Left colon (tissue), 2 donors: ENCODE data around the gene STAMBPL1. TPM values are rescaled to one million over a fixed set of nuclear protein-coding genes. Genes with fewer than 3 reads are reported as not detected.
"Not testable (repeated sequence)": the region's sequence is repeated elsewhere in the genome, so short reads cannot be mapped to it uniquely, and the experiment has no call there.

Experiments
- ATAC-seq: fragments of 200-7000 bp; cut with Tn5 transposase; one replicate; pipeline ENCODE4 v1.9.1; 2020; ENCODE audit warnings: mild to moderate bottlenecking, moderate library complexity
- DNase-seq, 2 donors: peaks; one replicate each; pipeline ENCODE4 v3.0.0-alpha.2; 2020
- intact Hi-C, 2 donors: fragments of 100-400 bp; cut with DNase I in 1 of 2; cut with micrococcal nuclease in 1 of 2; formaldehyde crosslinking; loops; one replicate each; pipeline versions ENCODE4 v1.11.2 to v1.14.0; 2022; cut with DNase I, micrococcal nuclease
- long read RNA-seq: library from polyadenylated mRNA; unstranded; transcript quantifications from one replicate; pipeline ENCODE4 v2.0.0, GENCODE V29; 2021
- total RNA-seq, 2 donors: library from RNA; stranded (reverse); fragmentation: NEBNext Ultra II Directional; extraction: Animal tissue kit (Norgen Biotek cat#: 25700); gene quantifications; one replicate each; pipeline ENCODE4 v1.2.1, GENCODE V29; 2021
- donor health status: DM: no; HTN: no; CAD: no.
- donor health status: DM: yes; HTN: yes; CAD: no.

The STAMBPL1 gene
- total RNA-seq = 10 to 100 TPM; 14.8 to 22.4 TPM
- long read RNA-seq, transcript STAMBPL1-203 (11 exons, 2,532 nt) = major isoform, 12 of 17 reads
- long read RNA-seq, partial matches to known transcripts = 1 of 17 reads
- long read RNA-seq, other reads (novel, unspliced or antisense) = 4 of 17 reads

DNA sequence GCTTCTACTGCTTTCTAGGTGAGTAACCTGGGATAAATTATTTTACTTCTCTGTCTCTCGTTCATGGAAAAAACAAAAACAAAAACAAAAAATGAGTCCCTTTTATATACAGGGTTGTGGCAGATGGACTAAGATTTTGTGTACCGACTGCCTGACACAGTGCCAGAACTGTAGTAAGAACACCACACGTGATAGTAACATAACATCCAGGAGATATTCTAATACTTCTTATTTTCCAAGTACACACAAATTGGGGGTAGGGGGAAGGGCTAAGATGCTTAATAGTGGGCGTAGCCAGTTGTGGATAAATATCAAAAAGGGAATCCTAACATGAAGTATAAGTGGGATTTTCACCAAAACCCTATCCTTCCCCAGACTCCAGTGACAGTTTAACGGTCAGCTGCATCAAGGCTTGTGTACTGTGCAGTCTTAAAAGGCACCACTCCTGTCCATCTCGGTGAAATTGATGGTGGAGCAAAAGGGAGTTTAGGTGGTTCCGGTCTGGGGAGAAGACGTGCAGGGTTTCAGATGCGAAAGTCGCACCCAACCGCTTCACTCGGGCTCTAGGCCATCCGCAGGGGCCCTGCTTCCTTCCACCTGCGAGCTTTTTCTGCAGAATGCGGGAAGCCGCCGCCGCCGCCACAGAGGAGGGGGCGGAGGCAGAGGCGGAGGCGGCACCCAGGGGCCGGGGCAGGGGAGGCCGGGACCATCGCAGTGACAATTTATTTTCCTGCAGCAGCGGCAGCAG, at the start of gene STAMBPL1:
Gene STAMBPL1 (plus strand): TSS at position 712 of the 748 bp plus-strand sequence. CDS start 21,464 bp downstream, outside the sequence.
- peak; percentile 55 to 80 for DNase-seq
- ATAC-seq = peak; percentile 65
- intact Hi-C loops = no loop called here

DNA sequence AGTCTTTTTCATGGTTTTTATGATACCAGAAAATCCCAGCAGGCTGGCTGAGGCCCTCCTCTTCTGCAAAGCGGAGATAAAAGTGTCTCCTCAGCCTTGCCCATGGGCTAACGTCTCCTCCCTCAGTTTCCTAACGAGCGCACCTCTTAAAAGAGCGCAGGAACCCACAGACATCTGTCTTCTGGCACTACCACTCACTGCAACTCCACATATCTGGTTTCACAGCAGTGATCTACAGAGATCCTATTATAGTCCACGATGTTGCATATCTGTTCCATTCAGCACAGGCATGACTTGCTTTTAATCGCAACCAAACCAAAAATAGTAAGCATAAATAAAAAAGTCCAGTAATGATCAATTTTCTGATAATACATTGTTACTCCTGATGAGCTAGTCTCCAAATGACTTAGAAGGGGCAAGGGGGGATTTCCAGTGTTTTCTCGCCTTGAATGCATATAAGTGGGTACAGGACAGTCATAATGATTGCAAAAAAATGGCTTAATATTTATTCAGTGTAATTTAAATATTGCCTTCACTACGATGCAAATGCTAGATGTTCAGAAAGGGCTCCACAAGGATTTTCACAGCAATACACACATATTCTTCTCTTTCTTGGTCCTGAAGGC, 49.3 kb upstream of the STAMBPL1 start:
- intact Hi-C loops = loop anchor here (10.0 kb wide), 2 partner anchors 104 to 194 kb away; no protein-coding TSS in a partner anchor
- ATAC-seq (no peak), DNase-seq (no peak)

DNA sequence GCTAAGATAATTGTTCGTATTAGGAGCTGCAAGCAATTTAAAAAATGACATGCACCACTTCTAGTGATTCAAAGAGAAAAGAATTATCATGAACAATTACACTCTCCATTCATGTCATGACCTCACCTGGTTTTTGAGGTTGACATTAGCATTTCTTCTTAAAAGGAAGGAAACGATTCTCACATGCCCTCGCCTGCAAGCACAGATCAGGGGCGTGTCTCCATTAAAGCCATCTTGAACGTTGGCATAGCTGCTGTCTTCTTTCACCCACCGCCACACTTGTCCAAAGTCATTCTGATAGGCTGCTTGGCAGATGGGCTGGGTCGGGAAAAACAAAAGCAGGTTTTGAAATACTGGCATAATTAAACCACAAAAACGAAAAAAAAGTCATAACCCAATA, 48.3 kb upstream of the STAMBPL1 start:
- DNase-seq (no peak), ATAC-seq (no peak)
- intact Hi-C loops = loop anchor here (10.0 kb wide), 2 partner anchors 103 to 193 kb away; no protein-coding TSS in a partner anchor

DNA sequence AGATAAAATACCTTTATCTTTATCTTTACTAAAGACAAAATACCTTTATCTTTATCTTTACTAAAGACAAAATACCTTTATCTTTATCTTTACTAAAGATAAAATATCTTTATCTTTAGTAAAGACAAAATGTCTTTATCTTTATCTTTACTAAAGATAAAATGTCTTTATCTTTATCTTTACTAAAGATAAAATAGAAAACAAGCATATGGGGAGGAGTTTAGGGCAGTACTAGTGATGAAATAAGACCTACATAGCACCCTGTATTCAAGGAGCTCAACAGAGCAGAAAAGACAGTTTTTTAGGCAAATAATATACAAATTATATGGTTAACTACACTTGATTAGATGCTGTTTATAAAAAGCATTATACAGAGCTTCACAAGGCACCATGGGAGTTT, 47.7 kb upstream of the STAMBPL1 start:
- intact Hi-C loops = loop anchor here (10.0 kb wide), 2 partner anchors 102 to 192 kb away; no protein-coding TSS in a partner anchor
- ATAC-seq = no peak

DNA sequence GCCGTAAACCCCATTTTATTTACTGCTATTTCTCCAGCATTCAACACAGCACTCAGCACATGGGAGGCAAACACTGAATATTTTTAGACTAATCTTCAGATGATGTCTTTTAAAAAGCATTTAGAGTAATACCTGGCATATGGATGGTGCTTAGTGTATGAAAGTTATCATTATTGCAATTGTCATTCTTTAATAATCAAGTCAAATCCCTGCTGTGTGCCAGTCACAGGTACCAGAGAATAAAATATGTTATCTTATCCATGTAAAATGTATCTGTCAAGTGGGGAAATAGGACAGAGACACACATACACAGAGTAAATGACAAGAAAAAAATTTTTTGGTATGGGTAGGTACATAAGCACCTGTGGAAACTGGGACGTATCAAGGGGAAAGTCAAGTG, 46.9 kb upstream of the STAMBPL1 start:
- intact Hi-C loops = loop anchor here (10.0 kb wide), 2 partner anchors 102 to 192 kb away; no protein-coding TSS in a partner anchor
- ATAC-seq (no peak), DNase-seq (no peak)

More for the DNA sequence above, 47.7 kb upstream of the STAMBPL1 start:
- no peak for DNase-seq

DNA sequence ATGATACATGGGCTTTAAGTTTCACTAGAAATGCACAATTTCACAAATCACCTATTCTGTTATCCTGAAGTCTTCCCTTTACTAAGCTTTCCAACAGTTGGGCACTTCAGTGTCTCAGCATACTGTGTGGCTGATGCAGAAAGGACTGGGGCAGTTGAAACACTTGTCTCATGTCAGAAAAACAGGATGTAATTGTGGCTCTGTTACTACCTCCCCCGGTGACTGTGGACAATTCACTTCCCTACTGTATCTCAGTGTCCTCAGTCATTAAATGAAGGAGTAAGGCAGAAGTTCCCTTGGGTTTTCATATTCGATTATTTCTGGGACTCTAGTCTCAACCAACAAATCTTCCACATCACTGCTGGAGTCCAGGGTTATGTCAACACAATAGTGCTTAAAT, 46.3 kb upstream of the STAMBPL1 start:
- DNase-seq = no peak
- ATAC-seq = no peak
- intact Hi-C loops = loop anchor here (2.0 to 10.0 kb wide), 3 partner anchors 99 to 191 kb away; no protein-coding TSS in a partner anchor

DNA sequence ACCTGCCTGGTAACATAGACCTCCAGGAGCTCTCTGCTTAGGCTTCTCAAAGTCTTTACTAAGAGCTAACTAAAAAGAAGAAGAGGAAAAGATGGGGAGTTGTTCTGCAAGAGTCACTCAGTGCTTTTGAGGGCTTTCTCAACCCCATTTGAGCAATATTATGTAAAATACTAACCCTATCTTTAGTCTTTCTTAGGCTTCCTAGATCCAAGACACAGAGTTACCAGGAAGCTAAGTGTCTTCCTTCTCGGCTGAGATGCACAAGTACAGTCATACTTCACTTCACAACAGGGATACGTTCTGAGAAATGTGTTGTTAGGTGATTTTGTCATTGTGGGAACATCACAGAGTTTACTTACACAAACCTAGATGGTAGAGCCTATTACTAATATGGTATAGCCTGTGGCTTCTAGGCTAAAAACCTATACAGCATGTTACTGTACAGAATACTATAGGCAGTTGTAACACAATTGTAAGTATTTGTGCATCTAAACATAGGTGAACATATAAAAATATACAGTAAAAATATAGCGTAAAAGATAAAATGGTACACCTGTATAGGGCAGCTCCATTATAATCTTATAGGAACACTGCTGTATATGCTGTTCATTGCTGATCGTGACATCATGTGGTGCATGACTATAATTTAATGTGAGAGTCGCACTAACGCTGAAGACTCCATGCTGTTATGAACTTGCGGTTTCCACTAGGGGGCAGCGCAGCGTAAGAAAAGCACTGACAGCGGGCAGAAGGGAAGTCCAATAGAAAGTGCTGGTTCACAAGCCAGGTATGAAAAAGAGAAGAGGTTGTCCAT, 44.7 kb upstream of the STAMBPL1 start:
- intact Hi-C loops = loop anchor here (2.0 to 10.0 kb wide), 3 partner anchors 97 to 189 kb away; no protein-coding TSS in a partner anchor
- ATAC-seq (peak; percentile 96), DNase-seq (peak; percentile 81 to 91)

DNA sequence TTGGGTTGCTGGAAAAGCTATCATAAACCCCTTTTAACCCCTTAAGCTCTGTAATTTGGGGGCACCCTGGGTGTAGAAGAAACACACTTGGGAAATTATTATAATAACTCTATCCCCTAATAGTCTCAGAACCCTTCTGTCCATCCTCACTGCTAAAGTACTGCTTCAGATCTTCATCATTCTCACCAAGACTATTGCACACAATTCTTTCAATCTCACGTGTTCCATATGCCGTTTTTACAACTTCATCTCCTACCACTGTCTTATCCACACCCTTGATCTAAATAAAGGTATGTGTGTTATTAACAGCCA, 44.2 kb upstream of the STAMBPL1 start:
- intact Hi-C loops = loop anchor here (2.0 to 10.0 kb wide), 3 partner anchors 97 to 189 kb away; no protein-coding TSS in a partner anchor
- peak; percentile 37 for ATAC-seq
- DNase-seq = no peak

DNA sequence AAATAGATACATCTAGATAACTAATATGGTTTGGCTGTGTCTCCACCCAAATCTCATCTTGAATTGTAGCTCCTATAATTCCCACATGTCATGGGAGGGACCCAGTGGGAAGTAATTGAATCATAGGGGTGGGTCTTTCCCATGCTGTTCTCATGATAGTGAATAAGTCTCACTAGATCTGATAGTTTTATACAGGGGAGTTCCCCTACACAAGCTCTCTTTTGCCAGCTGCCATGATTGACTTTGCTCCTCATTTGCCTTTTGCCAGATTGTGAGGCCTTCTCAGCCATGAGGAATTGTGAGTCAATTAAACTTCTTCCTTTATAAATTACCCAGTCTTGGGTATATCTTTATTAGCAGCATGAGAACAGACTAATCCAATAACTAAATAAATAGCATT, 42.4 kb upstream of the STAMBPL1 start:
- not testable (repeated sequence) for DNase-seq
- ATAC-seq = peak; percentile 19
- intact Hi-C loops = loop anchor here (10.0 kb wide), 2 partner anchors 97 to 187 kb away; no protein-coding TSS in a partner anchor

DNA sequence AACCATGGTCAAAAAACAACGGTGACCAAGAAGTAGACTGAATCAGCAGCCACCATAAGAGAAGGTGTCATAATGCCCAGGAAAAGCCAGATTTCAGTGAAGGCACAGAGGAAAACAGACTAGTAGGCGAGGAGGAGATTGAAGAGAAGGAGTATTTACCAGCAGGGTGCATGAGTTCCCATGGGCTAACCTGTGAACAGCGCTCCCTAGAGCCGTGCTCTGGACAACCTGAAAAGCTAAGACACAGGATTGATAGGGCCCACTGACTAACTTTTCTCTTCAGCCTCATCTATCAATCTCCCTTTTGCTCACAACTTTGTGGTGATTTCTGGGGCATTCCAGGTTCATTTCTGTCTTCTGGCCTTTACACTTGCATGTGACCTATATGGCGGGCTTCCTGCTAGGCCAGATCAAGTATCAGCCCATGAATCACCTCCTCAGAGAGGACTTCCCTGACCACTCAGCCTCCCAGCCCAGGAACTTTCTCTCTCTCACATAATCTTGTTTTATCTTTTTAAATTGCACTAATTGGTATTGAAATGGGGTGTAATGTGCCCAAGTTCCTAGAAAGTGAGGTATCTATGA, 41.2 kb upstream of the STAMBPL1 start:
- intact Hi-C loops = loop anchor here (10.0 kb wide), 2 partner anchors 96 to 186 kb away; no protein-coding TSS in a partner anchor
- ATAC-seq = no peak
- DNase-seq = no peak

DNA sequence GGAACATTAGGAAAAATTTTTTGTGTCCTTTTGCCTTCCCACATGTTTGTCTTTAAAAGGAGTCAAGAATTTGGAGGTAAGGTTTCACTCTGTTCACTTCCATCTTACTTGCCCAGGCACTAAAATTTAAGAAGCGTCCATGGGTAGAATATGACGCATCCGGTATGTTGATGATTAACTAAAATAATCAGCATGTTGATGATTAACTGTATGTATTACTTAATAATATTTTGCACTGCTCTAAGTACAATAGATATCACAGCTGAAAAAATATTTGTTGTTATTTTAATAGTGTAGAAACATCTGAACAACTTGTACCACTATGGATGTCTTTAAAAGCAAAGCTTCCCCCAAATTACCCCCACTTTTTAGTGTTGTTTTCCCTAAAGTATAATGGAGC, 39.9 kb upstream of the STAMBPL1 start:
- intact Hi-C loops = loop anchor here in 1 of 2 donors (10.0 kb wide), 1 partner anchor 165 kb away; no protein-coding TSS in a partner anchor
- ATAC-seq (no peak), DNase-seq (no peak)

DNA sequence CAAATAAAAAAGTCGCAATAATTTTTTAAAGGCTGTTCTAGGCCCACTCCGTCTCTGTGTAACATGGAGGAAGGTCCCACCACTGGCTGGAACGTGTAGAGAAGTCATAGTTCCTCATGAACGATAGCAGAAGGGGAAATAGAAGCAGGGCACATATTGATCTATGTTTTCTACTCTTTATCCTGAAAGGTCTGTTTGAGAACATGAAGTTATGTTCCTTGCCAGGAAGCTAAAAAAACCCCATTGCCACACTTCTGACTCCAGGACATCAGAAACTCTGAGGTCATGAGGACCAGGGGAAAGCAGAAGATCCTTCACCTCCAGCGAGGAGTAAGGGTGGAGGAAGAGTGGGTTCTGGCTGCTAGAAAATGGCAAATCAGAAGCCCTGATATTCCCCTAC, 39.2 kb upstream of the STAMBPL1 start:
- ATAC-seq (no peak), DNase-seq (no peak)
- intact Hi-C loops = loop anchor here in 1 of 2 donors (10.0 kb wide), 1 partner anchor 164 kb away; no protein-coding TSS in a partner anchor

DNA sequence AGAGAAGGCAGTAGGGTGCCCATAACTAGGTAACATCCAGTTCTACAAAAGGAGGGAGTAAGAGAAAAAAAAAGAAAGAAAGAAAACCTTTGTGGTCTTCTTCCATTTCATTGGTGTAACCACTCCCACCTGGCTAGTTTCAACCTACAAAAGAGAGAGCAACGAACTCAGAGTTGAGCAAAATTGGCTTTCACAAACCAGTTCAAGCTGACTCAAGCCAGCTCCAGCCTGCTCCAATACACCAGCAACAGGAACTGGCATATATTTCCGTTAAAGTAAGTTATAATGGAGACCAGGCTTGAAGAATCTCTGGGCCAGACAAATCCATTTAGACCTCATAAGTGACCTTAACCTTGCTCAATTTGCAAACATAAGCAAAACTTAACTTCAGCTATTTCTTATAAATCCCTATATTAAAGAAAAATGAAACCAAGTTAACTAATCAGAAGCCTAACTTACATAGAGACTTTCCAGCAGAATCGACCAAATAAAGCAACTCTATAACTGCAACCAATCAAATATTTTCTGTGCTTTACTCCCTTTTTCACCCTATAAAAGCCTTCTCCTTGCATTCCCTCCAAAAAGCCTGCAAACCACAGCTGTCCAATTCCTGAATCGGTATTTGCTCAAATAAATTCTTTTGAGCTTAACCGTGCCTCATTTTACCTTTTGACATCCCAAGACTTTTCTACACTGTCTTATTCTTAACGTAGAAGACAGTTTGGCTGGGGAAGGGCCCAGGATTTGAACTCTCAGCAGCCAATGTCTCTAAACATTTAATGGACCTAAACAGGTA, 38.5 kb upstream of the STAMBPL1 start:
- intact Hi-C loops = loop anchor here in 1 of 2 donors (10.0 kb wide), 1 partner anchor 163 kb away; no protein-coding TSS in a partner anchor
- no peak for ATAC-seq
- DNase-seq = no peak

DNA sequence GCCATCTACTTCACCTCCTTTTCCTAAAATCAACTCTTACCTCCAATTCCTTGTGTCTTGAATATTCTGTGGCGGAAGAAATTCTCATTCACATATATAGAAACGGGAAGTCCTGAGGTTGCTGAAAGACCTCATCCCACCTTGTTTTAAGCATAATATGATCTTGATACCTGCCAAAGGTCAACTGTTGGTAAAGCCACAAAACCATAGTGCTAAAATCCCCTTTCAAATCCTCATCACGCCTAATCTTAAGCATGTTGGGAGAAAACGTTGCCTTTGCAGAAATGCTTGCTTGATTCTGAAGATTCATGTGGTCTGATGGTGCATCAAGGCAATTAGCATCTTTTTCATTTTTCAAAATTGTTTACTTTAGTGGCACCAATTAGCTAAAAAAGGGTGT, 36.9 kb upstream of the STAMBPL1 start:
- ATAC-seq (no peak), DNase-seq (no peak)
- intact Hi-C loops = loop anchor here in 1 of 2 donors (10.0 kb wide), 1 partner anchor 162 kb away; no protein-coding TSS in a partner anchor

DNA sequence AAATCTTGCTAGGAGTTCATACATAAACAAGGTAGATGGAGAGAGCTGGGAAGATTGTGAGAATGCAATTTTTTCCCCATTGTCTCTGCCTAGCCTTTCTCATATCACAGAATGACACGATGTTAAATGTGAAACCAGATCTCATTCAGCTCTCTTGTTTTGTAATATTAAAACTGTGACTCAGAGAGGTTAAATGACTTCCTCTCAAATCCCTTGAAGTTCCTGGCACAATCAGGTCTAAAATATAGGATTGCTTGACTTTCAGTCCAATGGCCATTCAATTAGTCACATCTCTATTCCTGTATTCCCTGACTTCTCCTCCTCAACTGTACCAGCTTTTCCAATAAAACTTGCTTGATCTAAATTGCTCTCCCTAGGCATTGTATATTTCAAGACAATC, 31.5 kb upstream of the STAMBPL1 start:
- DNase-seq (no peak), ATAC-seq (peak; percentile 17)
- intact Hi-C loops = loop anchor here in 1 of 2 donors (10.0 kb wide), 1 partner anchor 156 kb away; no protein-coding TSS in a partner anchor

DNA sequence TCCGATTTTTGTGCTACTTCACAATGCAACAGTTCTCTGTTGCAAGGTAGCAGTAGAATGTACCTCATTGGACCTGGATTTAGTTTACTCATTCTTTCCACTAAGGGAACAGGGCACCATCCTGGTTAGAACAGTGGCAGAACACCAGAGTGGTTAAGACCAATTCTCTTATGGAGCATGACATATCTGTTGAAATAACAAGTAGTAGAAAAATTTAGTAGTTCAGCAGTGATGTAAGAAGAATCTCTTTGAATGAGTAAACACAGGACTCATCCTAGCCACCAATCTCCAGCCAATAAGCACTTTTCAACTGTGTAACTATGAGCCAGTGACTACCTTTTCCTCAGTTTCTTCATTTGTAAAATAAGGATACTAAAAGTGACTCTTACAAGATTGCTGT, 30.8 kb upstream of the STAMBPL1 start:
- intact Hi-C loops = loop anchor here in 1 of 2 donors (10.0 kb wide), 1 partner anchor 156 kb away; no protein-coding TSS in a partner anchor
- ATAC-seq = no peak
- no peak for DNase-seq

DNA sequence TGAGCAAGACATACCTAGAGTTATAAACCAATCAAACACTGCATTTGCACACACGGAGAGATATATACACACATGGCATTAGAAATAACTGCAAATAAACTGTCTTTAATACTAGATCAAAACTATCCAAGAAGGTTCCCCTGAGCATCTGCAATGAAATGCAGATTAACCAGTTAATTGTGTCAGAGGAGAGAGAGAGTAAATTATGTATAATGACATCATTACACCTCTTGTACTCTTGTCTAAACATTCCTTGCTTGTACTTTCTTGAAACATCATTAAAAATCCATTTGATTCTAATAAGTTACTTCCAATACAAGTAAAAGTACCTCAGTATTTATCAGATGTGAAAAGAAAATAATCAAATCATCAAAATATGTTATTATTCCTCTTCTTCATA, 29.3 kb upstream of the STAMBPL1 start:
- intact Hi-C loops = no loop called here
- ATAC-seq (no peak), DNase-seq (no peak)
